Astrocyte (in vitro differentiated cells and primary cell): ENCODE results near the gene UAP1L1. TPM values are rescaled to one million over a fixed set of nuclear protein-coding genes. Genes with fewer than 3 reads are reported as not detected.
A peak's percentile ranks its signal among the peaks of the same experiment; 100 is the strongest.

Experiments used
- DNase-seq: peaks from one replicate; pipeline ENCODE4 v3.0.0-alpha.2; 2010; ENCODE audit warnings: low read depth
- FAIRE-seq: peaks from 2 replicates; lab custom pipeline; 2011; peaks lifted over from hg19 to GRCh38; lab: Jason Lieb, UNC
- H2AFZ ChIP-seq: 2 replicates; pipeline ENCODE4 v1.6.0; 2012; ENCODE audit warnings: low read depth, low read length, inconsistent platforms
- H3K27ac ChIP-seq: 2 replicates; pipeline ENCODE4 v1.5.1; 2011; ENCODE audit warnings: low read depth, low read length, inconsistent platforms
- H3K27me3 ChIP-seq: 2 replicates; pipeline ENCODE4 v1.6.0; 2011; ENCODE audit warnings: low read length, inconsistent platforms; ENCODE audit not compliant: insufficient read depth
- H3K36me3 ChIP-seq: 2 replicates; pipeline ENCODE4 v1.5.1; 2011; ENCODE audit warnings: low read length, inconsistent platforms; ENCODE audit not compliant: insufficient read depth
- H3K4me1 ChIP-seq: 2 replicates; pipeline ENCODE4 v1.5.1; 2011; ENCODE audit warnings: low read length, inconsistent platforms; ENCODE audit not compliant: insufficient read depth
- H3K4me2 ChIP-seq: 2 replicates; pipeline ENCODE4 v1.6.0; 2012; ENCODE audit warnings: low read length, inconsistent platforms
- H3K4me3 ChIP-seq: 2 replicates; pipeline ENCODE4 v1.5.1; 2011; ENCODE audit warnings: low read depth, mild to moderate bottlenecking, low read length, inconsistent platforms; ENCODE audit not compliant: insufficient read depth
- H3K79me2 ChIP-seq: 2 replicates; pipeline ENCODE4 v1.6.0; 2012; ENCODE audit warnings: mild to moderate bottlenecking, low read length, inconsistent platforms; ENCODE audit not compliant: insufficient read depth
- H3K9ac ChIP-seq: 2 replicates; pipeline ENCODE4 v1.6.0; 2012; ENCODE audit warnings: mild to moderate bottlenecking, low read length, inconsistent platforms
- H3K9me3 ChIP-seq: 2 replicates; pipeline ENCODE4 v1.5.1; 2012; ENCODE audit warnings: low read depth, mild to moderate bottlenecking, low read length, inconsistent platforms; ENCODE audit not compliant: insufficient read depth
- H4K20me1 ChIP-seq: 2 replicates; pipeline ENCODE4 v1.6.0; 2012; ENCODE audit warnings: low read length, inconsistent platforms; ENCODE audit not compliant: insufficient read depth
- H3K27ac Mint-ChIP-seq: one replicate; pipeline ENCODE4 v1.8.0; 2021; ENCODE audit warnings: mild to moderate bottlenecking, mixed read lengths; ENCODE audit not compliant: unreplicated experiment
- H3K27me3 Mint-ChIP-seq: one replicate; pipeline ENCODE4 v1.8.0; 2021; ENCODE audit warnings: low read depth, mixed read lengths; ENCODE audit not compliant: unreplicated experiment
- H3K36me3 Mint-ChIP-seq: one replicate; pipeline ENCODE4 v1.8.0; 2021; ENCODE audit warnings: low read depth, mixed read lengths; ENCODE audit not compliant: unreplicated experiment
- H3K4me1 Mint-ChIP-seq: one replicate; pipeline ENCODE4 v1.8.0; 2021; ENCODE audit warnings: low read depth, mixed read lengths; ENCODE audit not compliant: unreplicated experiment
- H3K4me3 Mint-ChIP-seq: one replicate; pipeline ENCODE4 v1.8.0; 2021; ENCODE audit warnings: mild to moderate bottlenecking, moderate library complexity, mixed read lengths; ENCODE audit not compliant: unreplicated experiment
- H3K9me3 Mint-ChIP-seq: one replicate; pipeline ENCODE4 v1.8.0; 2021; ENCODE audit warnings: mild to moderate bottlenecking, mixed read lengths; ENCODE audit not compliant: unreplicated experiment
- EZH2 ChIP-seq: IDR thresholded peaks from 2 replicates; pipeline ENCODE4 v1.6.1; 2012; ENCODE audit warnings: mild to moderate bottlenecking, low read length, inconsistent platforms; ENCODE audit not compliant: insufficient read depth
- total RNA-seq: library from RNA; stranded (reverse); gene quantifications from 2 replicates; pipeline ENCODE4 v1.2.1, GENCODE V29; 2021
- TF ChIP-seq, protein P1 (sequence below): IDR thresholded peaks from 2 replicates; pipeline ENCODE4 v1.5.1; 2011; ENCODE audit warnings: low read depth, mild to moderate bottlenecking, inconsistent platforms, low read length, moderate library complexity; ENCODE audit not compliant: insufficient read depth

Gene UAP1L1
- total RNA-seq, 1 donor from 2014 or later: 4.0 TPM

DNA sequence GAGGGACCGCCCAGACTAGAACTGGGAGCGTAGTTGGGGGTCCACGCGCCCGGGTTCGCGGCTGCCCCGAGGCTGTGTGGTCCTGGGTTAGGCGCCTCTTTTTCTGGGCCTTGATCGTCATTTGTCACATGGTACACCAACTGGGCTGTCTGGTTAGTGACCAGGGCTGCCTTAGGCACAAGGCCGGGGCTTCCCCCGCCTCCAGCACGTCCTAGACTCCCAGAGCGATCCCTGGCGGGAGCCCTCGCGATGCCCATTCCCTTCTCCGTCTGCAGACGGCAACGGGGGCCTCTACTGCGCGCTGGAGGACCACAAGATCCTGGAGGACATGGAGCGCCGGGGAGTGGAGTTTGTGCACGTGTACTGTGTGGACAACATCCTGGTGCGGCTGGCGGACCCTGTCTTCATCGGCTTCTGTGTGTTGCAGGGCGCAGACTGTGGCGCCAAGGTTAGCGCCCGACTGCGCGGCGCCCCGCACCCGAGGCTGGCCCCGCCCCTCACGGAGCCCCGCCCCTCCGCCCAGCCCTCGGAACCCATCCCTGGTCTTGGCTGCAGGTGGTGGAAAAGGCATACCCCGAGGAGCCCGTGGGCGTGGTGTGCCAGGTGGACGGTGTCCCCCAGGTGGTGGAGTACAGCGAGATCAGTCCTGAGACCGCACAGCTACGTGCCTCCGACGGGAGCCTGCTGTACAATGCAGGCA, 1.5 kb downstream of the UAP1L1 start:
- no peak overlapping the region for H3K27ac Mint-ChIP-seq

DNA sequence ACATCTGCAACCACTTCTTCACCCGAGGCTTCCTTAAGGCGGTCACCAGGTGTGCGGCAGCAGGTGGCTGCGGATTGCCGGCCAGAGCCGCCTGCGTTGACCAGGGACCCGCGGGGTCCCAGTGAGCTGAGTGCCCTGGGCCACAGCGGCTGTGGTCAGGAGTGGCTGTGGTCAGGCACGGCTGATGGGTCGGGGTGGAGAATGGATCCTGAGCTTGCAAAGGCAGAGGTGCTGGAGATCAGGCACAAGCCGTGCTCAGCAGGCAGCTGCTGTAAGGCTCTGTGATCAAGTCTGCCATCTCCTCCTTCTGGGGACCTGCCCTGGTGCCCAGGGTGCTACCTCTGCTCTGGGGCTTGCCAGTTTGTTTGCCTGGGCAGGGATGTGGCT, 2.1 kb downstream of the UAP1L1 start:
- Histone ChIP-seq H2AFZ (no peak overlapping the region), H3K4me2 (no peak overlapping the region), H3K79me2 (peaks cover 8% of the 10 kb centered on the region), H4K20me1 (peaks cover 22% of the 10 kb centered on the region), H3K27ac (no peak overlapping the region), H3K4me3 (no peak overlapping the region), H3K27me3 (no peaks in the 10 kb centered on the region), H3K36me3 (peaks cover 3% of the 10 kb centered on the region), H3K4me1 (peaks cover 33% of the 10 kb centered on the region), H3K9me3 (no peaks in the 10 kb centered on the region), H3K9ac (no peak overlapping the region)
- H3K4me3 Mint-ChIP-seq: no peak overlapping the region
- H3K27me3 Mint-ChIP-seq: peaks cover 28% of the 10 kb centered on the region
- peaks cover 6% of the 10 kb centered on the region for H3K36me3 Mint-ChIP-seq
- TF ChIP-seq, protein P1, sequence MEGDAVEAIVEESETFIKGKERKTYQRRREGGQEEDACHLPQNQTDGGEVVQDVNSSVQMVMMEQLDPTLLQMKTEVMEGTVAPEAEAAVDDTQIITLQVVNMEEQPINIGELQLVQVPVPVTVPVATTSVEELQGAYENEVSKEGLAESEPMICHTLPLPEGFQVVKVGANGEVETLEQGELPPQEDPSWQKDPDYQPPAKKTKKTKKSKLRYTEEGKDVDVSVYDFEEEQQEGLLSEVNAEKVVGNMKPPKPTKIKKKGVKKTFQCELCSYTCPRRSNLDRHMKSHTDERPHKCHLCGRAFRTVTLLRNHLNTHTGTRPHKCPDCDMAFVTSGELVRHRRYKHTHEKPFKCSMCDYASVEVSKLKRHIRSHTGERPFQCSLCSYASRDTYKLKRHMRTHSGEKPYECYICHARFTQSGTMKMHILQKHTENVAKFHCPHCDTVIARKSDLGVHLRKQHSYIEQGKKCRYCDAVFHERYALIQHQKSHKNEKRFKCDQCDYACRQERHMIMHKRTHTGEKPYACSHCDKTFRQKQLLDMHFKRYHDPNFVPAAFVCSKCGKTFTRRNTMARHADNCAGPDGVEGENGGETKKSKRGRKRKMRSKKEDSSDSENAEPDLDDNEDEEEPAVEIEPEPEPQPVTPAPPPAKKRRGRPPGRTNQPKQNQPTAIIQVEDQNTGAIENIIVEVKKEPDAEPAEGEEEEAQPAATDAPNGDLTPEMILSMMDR: no peak
- no peak for TF ChIP-seq EZH2
- FAIRE-seq (no peak), DNase-seq (no peak)
- peaks cover 15% of the 10 kb centered on the region for H3K4me1 Mint-ChIP-seq
- no peaks in the 10 kb centered on the region for H3K9me3 Mint-ChIP-seq
- H3K27ac Mint-ChIP-seq: no peak overlapping the region

More for the DNA sequence above, 1.5 kb downstream of the UAP1L1 start:
- peak overlapping the region; percentile 89 for H3K4me2 ChIP-seq
- H3K4me3 Mint-ChIP-seq: peak overlapping the region; percentile 62
- no peak for FAIRE-seq
- peaks cover 8% of the 10 kb centered on the region for H3K79me2 ChIP-seq
- H3K27me3 ChIP-seq: no peaks in the 10 kb centered on the region
- H3K27me3 Mint-ChIP-seq: peaks cover 30% of the 10 kb centered on the region
- DNase-seq: no peak
- peaks cover 27% of the 10 kb centered on the region for H3K4me1 ChIP-seq
- no peak overlapping the region for H3K27ac ChIP-seq
- H3K9me3 Mint-ChIP-seq: no peaks in the 10 kb centered on the region
- H3K9me3 ChIP-seq: no peaks in the 10 kb centered on the region
- H3K4me3 ChIP-seq: peak overlapping the region; percentile 64
- H4K20me1 ChIP-seq: peaks cover 22% of the 10 kb centered on the region
- peak overlapping the region; percentile 64 for H3K9ac ChIP-seq
- H3K4me1 Mint-ChIP-seq: peaks cover 11% of the 10 kb centered on the region
- peaks cover 3% of the 10 kb centered on the region for H3K36me3 ChIP-seq
- H2AFZ ChIP-seq: no peak overlapping the region
- peaks cover 6% of the 10 kb centered on the region for H3K36me3 Mint-ChIP-seq
- TF ChIP-seq EZH2: no peak
- TF ChIP-seq, protein P1: no peak
